Breast epithelium (tissue), 4 donors: Measurements from ENCODE around the gene PAK5. TPM values are rescaled to one million over a fixed set of nuclear protein-coding genes. Genes with fewer than 3 reads are reported as not detected.

Experiments used
- DNase-seq, 2 donors: peaks; one replicate each; pipeline ENCODE4 v3.0.0-alpha.2; 2019; ENCODE audit warnings: low spot score in 2 of 2
- H3K27ac ChIP-seq, 2 donors: fragments of 200-600 bp; sonication (generic) in 1 of 2; one replicate each; pipeline ENCODE4 v1.5.1; 2016 to 2019; ENCODE audit warnings: mild to moderate bottlenecking in 1 of 2
- H3K27me3 ChIP-seq, 2 donors: fragments of 200-600 bp; sonication (generic) in 1 of 2; one replicate each; pipeline versions ENCODE4 v1.5.1 to v1.6.0; 2017 to 2019; ENCODE audit warnings: control low read depth in 1 of 2, mild to moderate bottlenecking in 1 of 2
- H3K36me3 ChIP-seq: fragments of 200-600 bp; one replicate; pipeline ENCODE4 v1.5.1; 2019
- H3K4me1 ChIP-seq, 2 donors: fragments of 200-600 bp; sonication (generic); one replicate each; pipeline ENCODE4 v1.5.1; 2016 to 2019; ENCODE audit warnings: control low read depth in 1 of 2
- H3K4me3 ChIP-seq, 3 donors: fragments of 200-600 bp; sonication (generic); 1 replicate in 2 of 3; 2 replicates in 1 of 3; pipeline ENCODE4 v1.5.1; 2016 to 2019; ENCODE audit warnings: mild to moderate bottlenecking in 3 of 3, moderate library complexity in 2 of 3
- H3K9me3 ChIP-seq, 2 donors: fragments of 200-600 bp; sonication (generic) in 1 of 2; one replicate each; pipeline ENCODE4 v1.5.1; 2016 to 2019; ENCODE audit warnings: control low read depth in 1 of 2
- POLR2A ChIP-seq: fragments of 450-650 bp; IDR thresholded peaks from one replicate; pipeline ENCODE4 v1.6.1; 2016; ENCODE audit warnings: antibody characterized with exemption, mild to moderate bottlenecking, moderate library complexity
- POLR2AphosphoS5 ChIP-seq, 3 donors: sonication (generic); formaldehyde crosslinking; IDR thresholded peaks; one replicate each; pipeline ENCODE4 v1.6.1; 2017; ENCODE audit warnings: antibody characterized with exemption in 3 of 3
- intact Hi-C: fragments of 100-400 bp; cut with DNase I; formaldehyde crosslinking; loops from one replicate; pipeline ENCODE4 v1.15.1; 2023; ENCODE audit warnings: low total_unique reads
- total RNA-seq, 3 donors: library from RNA; depleted of rRNA; stranded (reverse); fragments of >200 nt; gene quantifications; one replicate each; pipeline ENCODE4 v1.1.0, GENCODE V29; 2016
- TF ChIP-seq, protein P1 (sequence below), 3 donors: fragments of 450-650 bp; IDR thresholded peaks; one replicate each; pipeline ENCODE4 v1.5.1; 2016 to 2017; ENCODE audit warnings: antibody characterized with exemption in 3 of 3, mild to moderate bottlenecking in 3 of 3, moderate library complexity in 3 of 3

The PAK5 gene
- total RNA-seq, 3 donors from 2014 or later: 0.66 to 1.3 TPM; not detected in 1

DNA sequence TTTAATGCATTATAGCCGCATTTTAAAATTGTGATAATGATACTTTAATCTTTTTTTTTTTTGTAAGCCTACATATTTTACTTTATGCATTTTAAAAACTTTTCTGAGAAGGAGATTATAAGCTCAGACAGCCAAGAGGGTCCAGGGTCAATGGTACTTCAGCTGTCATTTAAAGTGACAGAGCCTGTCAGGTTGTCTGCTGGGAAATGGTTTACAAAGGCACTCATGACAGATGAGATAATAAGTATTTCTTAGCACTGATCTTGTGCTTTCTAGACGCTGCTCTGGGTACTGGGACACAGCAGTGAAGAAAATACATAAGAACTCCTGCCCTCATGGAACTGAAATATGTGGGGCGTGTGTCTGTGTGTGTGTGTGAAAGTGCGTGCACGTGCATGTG lies 304.9 kb downstream of the PAK5 start:
- no peaks in the 10 kb centered on the region for H3K36me3 ChIP-seq
- H3K27me3 ChIP-seq: no peaks in the 10 kb centered on the region
- no peaks in the 10 kb centered on the region for H3K9me3 ChIP-seq
- H3K4me3 ChIP-seq: no peak overlapping the region
- no peak overlapping the region for H3K27ac ChIP-seq
- intact Hi-C loops: no loop called here
- H3K4me1 ChIP-seq: no peaks in the 10 kb centered on the region
- no peak for TF ChIP-seq POLR2AphosphoS5 (IDR thresholded peaks at IDR 0.05)
- TF ChIP-seq, protein P1, sequence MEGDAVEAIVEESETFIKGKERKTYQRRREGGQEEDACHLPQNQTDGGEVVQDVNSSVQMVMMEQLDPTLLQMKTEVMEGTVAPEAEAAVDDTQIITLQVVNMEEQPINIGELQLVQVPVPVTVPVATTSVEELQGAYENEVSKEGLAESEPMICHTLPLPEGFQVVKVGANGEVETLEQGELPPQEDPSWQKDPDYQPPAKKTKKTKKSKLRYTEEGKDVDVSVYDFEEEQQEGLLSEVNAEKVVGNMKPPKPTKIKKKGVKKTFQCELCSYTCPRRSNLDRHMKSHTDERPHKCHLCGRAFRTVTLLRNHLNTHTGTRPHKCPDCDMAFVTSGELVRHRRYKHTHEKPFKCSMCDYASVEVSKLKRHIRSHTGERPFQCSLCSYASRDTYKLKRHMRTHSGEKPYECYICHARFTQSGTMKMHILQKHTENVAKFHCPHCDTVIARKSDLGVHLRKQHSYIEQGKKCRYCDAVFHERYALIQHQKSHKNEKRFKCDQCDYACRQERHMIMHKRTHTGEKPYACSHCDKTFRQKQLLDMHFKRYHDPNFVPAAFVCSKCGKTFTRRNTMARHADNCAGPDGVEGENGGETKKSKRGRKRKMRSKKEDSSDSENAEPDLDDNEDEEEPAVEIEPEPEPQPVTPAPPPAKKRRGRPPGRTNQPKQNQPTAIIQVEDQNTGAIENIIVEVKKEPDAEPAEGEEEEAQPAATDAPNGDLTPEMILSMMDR (IDR thresholded peaks at IDR 0.05): no peak
- no peak for TF ChIP-seq POLR2A
- no peak for DNase-seq

DNA sequence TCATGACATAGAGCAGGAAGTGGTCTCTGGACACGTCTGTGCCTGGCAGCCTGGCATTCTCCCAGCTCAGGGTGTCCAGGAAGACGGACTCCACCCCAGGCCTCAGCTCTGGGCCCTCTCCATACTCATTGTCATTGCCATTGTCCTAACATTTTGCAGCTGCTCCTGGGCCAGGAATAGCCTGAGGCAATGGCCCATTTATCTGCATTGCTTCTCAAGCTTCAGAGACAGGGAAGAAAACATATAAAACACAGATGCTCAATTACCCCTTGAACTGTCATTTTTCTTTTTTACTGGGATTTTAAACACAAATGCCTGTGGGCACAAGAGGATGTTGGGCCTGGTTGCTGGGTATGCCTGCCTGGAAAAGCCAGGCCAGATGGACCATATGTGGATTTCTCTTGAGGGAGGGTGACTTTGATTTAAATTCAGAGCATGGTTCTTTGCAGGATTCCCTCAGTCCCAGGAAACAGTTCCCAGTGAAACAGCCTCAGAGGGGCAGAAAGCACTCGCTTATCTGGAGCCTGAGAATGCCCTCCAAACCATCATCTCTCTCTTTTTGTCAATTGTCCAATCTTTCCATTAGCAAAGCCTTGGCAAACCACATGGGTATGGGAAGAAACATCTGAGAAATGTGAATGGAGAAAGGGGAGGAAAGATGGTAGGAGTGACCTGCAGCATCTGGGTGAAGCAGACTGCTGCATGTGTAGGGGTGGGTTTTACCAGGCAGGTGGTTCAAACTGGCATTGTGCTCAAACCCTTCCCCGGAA lies 306.6 kb downstream of the PAK5 start:
- no peaks in the 10 kb centered on the region for H3K36me3 ChIP-seq
- DNase-seq: no peak
- intact Hi-C loops: no loop called here
- H3K27ac ChIP-seq: no peak overlapping the region
- TF ChIP-seq POLR2A (no peak), POLR2AphosphoS5 (IDR thresholded peaks at IDR 0.05) (no peak)
- TF ChIP-seq, protein P1 (IDR thresholded peaks at IDR 0.05): no peak
- H3K4me1 ChIP-seq: no peaks in the 10 kb centered on the region
- H3K9me3 ChIP-seq: no peaks in the 10 kb centered on the region
- no peak overlapping the region for H3K4me3 ChIP-seq
- no peaks in the 10 kb centered on the region for H3K27me3 ChIP-seq

DNA sequence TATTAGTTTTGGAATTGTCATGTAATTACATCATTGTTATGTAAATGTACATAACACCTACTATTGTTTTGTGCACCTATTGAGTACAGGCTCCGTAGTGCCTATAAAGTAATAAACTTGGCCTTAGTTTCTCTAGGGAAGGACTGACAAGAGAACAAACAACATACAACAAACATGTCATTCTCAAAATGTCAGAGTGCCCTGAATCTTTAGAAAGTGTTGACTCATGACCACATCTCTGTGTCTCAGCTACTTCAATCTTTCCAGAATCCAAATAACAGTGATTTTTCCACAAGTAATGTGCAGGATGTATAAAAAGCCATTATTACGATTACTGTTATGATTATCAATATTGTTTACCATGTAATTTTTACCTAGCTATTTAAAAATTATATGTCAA lies 307.3 kb downstream of the PAK5 start:
- TF ChIP-seq, protein P1 (IDR thresholded peaks at IDR 0.05): no peak
- TF ChIP-seq POLR2AphosphoS5 (IDR thresholded peaks at IDR 0.05) (no peak), POLR2A (no peak)
- Histone ChIP-seq H3K4me1 (no peaks in the 10 kb centered on the region), H3K36me3 (no peaks in the 10 kb centered on the region), H3K9me3 (no peaks in the 10 kb centered on the region), H3K4me3 (no peak overlapping the region), H3K27me3 (no peaks in the 10 kb centered on the region), H3K27ac (no peak overlapping the region)
- intact Hi-C loops: no loop called here
- no peak for DNase-seq

DNA sequence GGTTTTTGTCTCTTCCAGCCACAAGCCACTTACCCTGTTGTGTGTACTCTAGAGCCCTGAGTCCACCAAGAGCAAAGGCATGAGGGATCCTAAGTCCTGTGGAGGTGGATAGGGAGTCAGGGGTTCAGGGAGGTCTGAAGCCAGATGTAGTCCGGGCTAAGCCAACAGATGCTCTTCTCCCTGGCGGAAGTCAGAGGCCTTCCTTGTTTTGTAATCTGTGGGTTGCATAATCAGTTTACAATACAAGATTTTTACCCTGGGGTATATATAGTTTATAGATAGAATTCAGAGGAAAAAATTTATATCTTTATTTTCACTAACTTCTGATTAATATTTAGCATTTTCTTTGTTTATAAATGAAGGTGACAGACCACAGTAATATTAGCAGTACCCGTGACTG lies 315.2 kb downstream of the PAK5 start:
- intact Hi-C loops: no loop called here
- TF ChIP-seq POLR2A (no peak), POLR2AphosphoS5 (IDR thresholded peaks at IDR 0.05) (no peak)
- TF ChIP-seq, protein P1 (IDR thresholded peaks at IDR 0.05): no peak
- H3K9me3 ChIP-seq: no peaks in the 10 kb centered on the region

DNA sequence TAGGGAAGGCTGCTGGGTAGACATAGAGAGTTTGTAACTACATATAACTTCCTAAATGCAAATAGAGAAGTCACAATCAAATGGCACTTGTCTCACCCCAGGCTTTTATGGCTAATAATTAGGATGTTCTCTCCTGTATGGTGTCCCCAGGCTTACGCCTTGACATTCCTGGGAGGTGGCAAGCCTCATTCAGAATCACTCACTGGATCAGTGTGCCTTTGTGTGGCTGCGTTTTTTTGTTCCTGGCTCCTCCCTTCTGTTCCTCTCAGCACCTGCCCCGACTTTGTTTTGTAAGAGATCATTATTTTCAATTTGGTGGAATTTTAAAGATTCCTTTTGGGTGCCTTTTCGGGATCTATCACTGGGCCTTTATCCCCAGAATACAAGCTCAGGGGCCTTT lies 318.8 kb downstream of the PAK5 start:
- Histone ChIP-seq H3K9me3 (no peaks in the 10 kb centered on the region), H3K27ac (no peak overlapping the region), H3K4me3 (no peak overlapping the region), H3K4me1 (no peaks in the 10 kb centered on the region), H3K36me3 (no peaks in the 10 kb centered on the region), H3K27me3 (peaks cover 0 to 15% of the 10 kb centered on the region in 2 donors)
- TF ChIP-seq, protein P1 (IDR thresholded peaks at IDR 0.05): no peak
- no peak for TF ChIP-seq POLR2A
- TF ChIP-seq POLR2AphosphoS5 (IDR thresholded peaks at IDR 0.05): no peak
- intact Hi-C loops: no loop called here
- DNase-seq: no peak

More for the DNA sequence above, 315.2 kb downstream of the PAK5 start:
- Histone ChIP-seq H3K36me3 (no peaks in the 10 kb centered on the region), H3K27ac (no peak overlapping the region), H3K4me3 (no peak overlapping the region), H3K4me1 (no peaks in the 10 kb centered on the region), H3K27me3 (peaks cover 0 to 2% of the 10 kb centered on the region in 2 donors)
- no peak for DNase-seq
